Caco-2 (cell line): Measurements from ENCODE around the gene MYH6. TPM values are rescaled to one million over a fixed set of nuclear protein-coding genes. Genes with fewer than 3 reads are reported as not detected.

Source experiments
- BruUV-seq: library from RNA; stranded (reverse); fragments of 400-500 nt; replicated peaks from 2 replicates; lab custom pipeline; 2021; lab: Mats Ljungman, UMichigan
- CTCF ChIA-PET: fragments of 300-600 bp; sonication (Branson Sonifier 250); formaldehyde crosslinking; loops from one replicate; lab custom pipeline; 2022; ENCODE audit warnings: antibody characterized with exemption; lab: Charles Lee
- POLR2A ChIA-PET: fragments of 300-600 bp; sonication (Branson Sonifier 250); formaldehyde crosslinking; loops from one replicate; lab custom pipeline; 2022; ENCODE audit warnings: antibody characterized with exemption; lab: Charles Lee
- DNase-seq, 2 experiments: peaks; one replicate each; pipeline versions ENCODE4 v3.0.0 to v3.0.0-alpha.2; 2020 to 2022
- H3K27me3 ChIP-seq: replicated peaks from 2 replicates; pipeline ENCODE4 v1.6.0; 2011; ENCODE audit warnings: low read length; ENCODE audit not compliant: control insufficient read depth, insufficient read depth
- H3K36me3 ChIP-seq: 2 replicates; pipeline ENCODE4 v1.5.1; 2011; ENCODE audit warnings: low read length; ENCODE audit not compliant: control insufficient read depth, insufficient read depth
- H3K4me1 ChIP-seq: fragments of 250-450 bp; sonication (Bioruptor Pico); 2 replicates; pipeline ENCODE4 v1.5.1; 2020; ENCODE audit warnings: mild to moderate bottlenecking
- H3K4me3 ChIP-seq: 2 replicates; pipeline ENCODE4 v1.5.1; 2011; ENCODE audit warnings: low read depth, mild to moderate bottlenecking, control low read depth, low read length
- H3K9me3 ChIP-seq: fragments of 250-450 bp; sonication (Bioruptor Pico); 2 replicates; pipeline ENCODE4 v1.5.1; 2020; ENCODE audit warnings: mild to moderate bottlenecking, moderate library complexity
- H3K27ac Mint-ChIP-seq: one replicate; pipeline ENCODE4 v1.8.0; 2022; ENCODE audit warnings: mixed read lengths; ENCODE audit not compliant: unreplicated experiment
- H3K27me3 Mint-ChIP-seq: one replicate; pipeline ENCODE4 v1.8.0; 2022; ENCODE audit warnings: mixed read lengths; ENCODE audit not compliant: insufficient read depth, unreplicated experiment
- H3K36me3 Mint-ChIP-seq: one replicate; pipeline ENCODE4 v1.8.0; 2022; ENCODE audit warnings: mild to moderate bottlenecking, mixed read lengths; ENCODE audit not compliant: insufficient read depth, unreplicated experiment
- H3K4me1 Mint-ChIP-seq: one replicate; pipeline ENCODE4 v1.8.0; 2022; ENCODE audit warnings: low read depth, mixed read lengths; ENCODE audit not compliant: unreplicated experiment
- H3K4me3 Mint-ChIP-seq: one replicate; pipeline ENCODE4 v1.8.0; 2022; ENCODE audit warnings: mild to moderate bottlenecking, moderate library complexity, mixed read lengths; ENCODE audit not compliant: unreplicated experiment
- H3K9me3 Mint-ChIP-seq: one replicate; pipeline ENCODE4 v1.8.0; 2022; ENCODE audit warnings: mixed read lengths; ENCODE audit not compliant: unreplicated experiment
- intact Hi-C: fragments of 100-400 bp; cut with micrococcal nuclease; formaldehyde crosslinking; loops from one replicate; pipeline ENCODE4 v1.10.0; 2022; ENCODE audit not compliant: unreplicated experiment
- total RNA-seq: library from RNA; stranded (reverse); gene quantifications from 2 replicates; pipeline ENCODE4 v1.2.3, GENCODE V29; 2022
- TF ChIP-seq, protein P1 (sequence below), 2 experiments: fragments of 200-600 bp in 1 of 2; IDR thresholded peaks; 1 replicate in 1 of 2; 2 replicates in 1 of 2; pipeline versions ENCODE4 v1.5.1 to v1.8.0; 2011 to 2022; ENCODE audit warnings: antibody characterized with exemption in 1 of 2, control low read depth in 1 of 2, inconsistent platforms in 1 of 2, low read depth in 1 of 2, low read length in 1 of 2, mild to moderate bottlenecking in 1 of 2, moderate library complexity in 1 of 2; ENCODE audit not compliant: insufficient read depth in 1 of 2, severe bottlenecking in 1 of 2, unreplicated experiment in 1 of 2

MYH6 gene
- total RNA-seq, 1 experiment from 2014 or later: not detected

DNA sequence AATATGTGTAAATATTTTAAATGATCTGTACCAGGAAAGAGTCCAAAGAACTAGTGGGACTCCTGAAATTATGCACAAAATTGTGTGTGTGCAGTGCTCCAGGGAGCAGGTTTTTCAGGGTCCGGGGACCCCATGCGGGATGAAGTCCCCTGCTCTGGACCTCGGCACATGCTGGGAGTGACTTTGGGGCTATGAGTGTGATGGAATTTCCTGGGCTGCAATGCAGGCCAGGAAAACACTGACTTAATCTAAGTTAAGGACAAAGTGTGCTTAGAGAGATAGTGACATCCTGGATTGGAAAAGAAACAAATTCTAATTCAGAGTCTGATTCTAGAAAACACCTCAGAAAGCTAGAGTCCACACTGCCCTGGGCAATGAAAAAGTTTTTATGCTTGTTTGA, 6.2 kb upstream of the MYH6 start:
- CTCF ChIA-PET: no interaction called here

DNA sequence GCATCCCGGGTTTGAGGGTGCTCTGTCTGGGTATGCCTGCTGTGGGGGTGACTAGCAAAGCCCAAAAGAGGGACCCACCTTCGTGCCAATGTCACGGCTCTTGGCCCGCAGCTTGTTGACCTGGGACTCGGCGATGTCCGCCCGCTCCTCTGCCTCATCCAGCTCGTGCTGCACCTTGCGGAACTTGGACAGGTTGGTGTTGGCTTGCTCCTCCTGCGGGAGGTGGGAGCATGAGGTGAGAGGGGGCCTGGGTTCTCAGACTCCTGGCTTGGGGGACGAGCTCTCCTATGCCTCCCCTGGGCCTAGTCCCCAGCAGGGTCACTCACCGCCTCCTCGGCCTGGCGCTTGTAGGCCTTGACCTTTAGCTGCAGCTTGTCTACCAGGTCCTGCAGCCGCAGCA, 5.6 kb upstream of the MYH6 start:
- Histone ChIP-seq H3K4me3 (no peak overlapping the region), H3K4me1 (no peaks in the 10 kb centered on the region), H3K27me3 (no peaks in the 10 kb centered on the region), H3K36me3 (no peaks in the 10 kb centered on the region), H3K9me3 (no peaks in the 10 kb centered on the region)
- no peaks in the 10 kb centered on the region for H3K9me3 Mint-ChIP-seq
- H3K4me3 Mint-ChIP-seq: no peak overlapping the region
- intact Hi-C loops: no loop called here
- no TSS peak for BruUV-seq
- POLR2A ChIA-PET: no interaction called here
- H3K36me3 Mint-ChIP-seq: no peaks in the 10 kb centered on the region
- H3K4me1 Mint-ChIP-seq: no peaks in the 10 kb centered on the region
- peaks cover 3% of the 10 kb centered on the region for H3K27me3 Mint-ChIP-seq
- DNase-seq: no peak
- TF ChIP-seq, protein P1, sequence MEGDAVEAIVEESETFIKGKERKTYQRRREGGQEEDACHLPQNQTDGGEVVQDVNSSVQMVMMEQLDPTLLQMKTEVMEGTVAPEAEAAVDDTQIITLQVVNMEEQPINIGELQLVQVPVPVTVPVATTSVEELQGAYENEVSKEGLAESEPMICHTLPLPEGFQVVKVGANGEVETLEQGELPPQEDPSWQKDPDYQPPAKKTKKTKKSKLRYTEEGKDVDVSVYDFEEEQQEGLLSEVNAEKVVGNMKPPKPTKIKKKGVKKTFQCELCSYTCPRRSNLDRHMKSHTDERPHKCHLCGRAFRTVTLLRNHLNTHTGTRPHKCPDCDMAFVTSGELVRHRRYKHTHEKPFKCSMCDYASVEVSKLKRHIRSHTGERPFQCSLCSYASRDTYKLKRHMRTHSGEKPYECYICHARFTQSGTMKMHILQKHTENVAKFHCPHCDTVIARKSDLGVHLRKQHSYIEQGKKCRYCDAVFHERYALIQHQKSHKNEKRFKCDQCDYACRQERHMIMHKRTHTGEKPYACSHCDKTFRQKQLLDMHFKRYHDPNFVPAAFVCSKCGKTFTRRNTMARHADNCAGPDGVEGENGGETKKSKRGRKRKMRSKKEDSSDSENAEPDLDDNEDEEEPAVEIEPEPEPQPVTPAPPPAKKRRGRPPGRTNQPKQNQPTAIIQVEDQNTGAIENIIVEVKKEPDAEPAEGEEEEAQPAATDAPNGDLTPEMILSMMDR (IDR thresholded peaks at IDR 0.05; ENCODE audit: insufficient read depth in 1 of 2, low read depth in 1 of 2, low read length in 1 of 2, severe bottlenecking in 1 of 2, unreplicated experiment in 1 of 2): no peak
- H3K27ac Mint-ChIP-seq: no peak overlapping the region
- CTCF ChIA-PET: no interaction called here

More for the DNA sequence above, 6.2 kb upstream of the MYH6 start:
- no peak for DNase-seq
- Histone ChIP-seq H3K4me3 (no peak overlapping the region), H3K36me3 (no peaks in the 10 kb centered on the region), H3K9me3 (no peaks in the 10 kb centered on the region), H3K4me1 (no peaks in the 10 kb centered on the region), H3K27me3 (no peaks in the 10 kb centered on the region)
- Mint-ChIP-seq H3K9me3 (no peaks in the 10 kb centered on the region), H3K36me3 (no peaks in the 10 kb centered on the region), H3K4me3 (no peak overlapping the region), H3K27ac (no peak overlapping the region), H3K27me3 (no peaks in the 10 kb centered on the region), H3K4me1 (no peaks in the 10 kb centered on the region)
- no TSS peak for BruUV-seq
- POLR2A ChIA-PET: no interaction called here
- TF ChIP-seq, protein P1 (IDR thresholded peaks at IDR 0.05; ENCODE audit: insufficient read depth in 1 of 2, low read depth in 1 of 2, low read length in 1 of 2, severe bottlenecking in 1 of 2, unreplicated experiment in 1 of 2): no peak
- intact Hi-C loops: no loop called here

DNA sequence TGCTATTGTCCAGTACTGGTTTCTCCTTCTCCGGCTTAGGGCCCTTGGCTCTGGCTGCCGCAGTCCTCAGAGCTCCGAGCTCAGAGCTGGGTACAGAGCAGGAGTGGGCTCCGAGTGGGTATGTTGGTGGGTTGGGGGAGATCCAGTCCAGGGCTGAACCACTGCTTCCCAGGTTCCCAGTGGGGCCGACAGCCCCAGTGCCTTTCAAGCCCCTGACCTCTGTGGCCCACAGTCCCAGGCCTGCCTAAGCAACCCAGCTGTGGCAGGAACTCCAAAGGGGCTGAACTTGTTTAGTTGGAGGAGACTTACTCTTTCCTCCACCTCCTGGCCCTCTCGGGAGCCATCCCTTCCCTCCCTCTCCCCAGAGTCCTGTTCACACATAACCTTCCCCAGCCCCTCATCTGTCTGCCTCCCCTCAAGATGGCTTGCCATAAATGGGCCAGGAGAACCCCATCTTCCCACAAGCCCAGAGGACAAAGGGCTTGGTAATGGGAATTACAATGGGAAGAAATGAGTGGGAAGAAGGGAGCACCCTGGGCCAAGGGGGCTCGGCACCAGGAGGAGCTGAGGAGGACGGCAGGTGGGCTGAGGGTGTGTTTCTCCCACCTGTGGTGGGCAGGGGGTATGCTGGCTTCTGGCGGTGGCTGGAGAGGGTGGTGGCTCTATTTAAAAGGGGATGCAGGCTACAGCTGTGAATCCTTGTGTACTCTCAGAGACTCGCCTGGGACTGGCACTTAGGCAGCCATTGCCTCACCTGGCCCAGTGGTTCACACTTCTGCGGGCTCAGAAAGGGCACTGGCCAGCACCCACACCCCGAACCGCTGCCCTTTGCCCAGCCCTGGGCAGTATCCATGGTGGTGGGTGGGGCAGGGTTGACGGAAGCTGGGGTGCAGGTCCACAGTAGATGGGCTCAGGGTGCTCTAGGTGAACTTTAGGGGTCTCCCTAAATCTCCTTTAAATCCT, 3.8 kb upstream of the MYH6 start:
- ChIA-PET POLR2A (no interaction called here), CTCF (no interaction called here)
- intact Hi-C loops: no loop called here
- TF ChIP-seq, protein P1 (IDR thresholded peaks at IDR 0.05; ENCODE audit: insufficient read depth in 1 of 2, low read depth in 1 of 2, low read length in 1 of 2, severe bottlenecking in 1 of 2, unreplicated experiment in 1 of 2): no peak
- Mint-ChIP-seq H3K4me1 (no peaks in the 10 kb centered on the region), H3K36me3 (no peaks in the 10 kb centered on the region), H3K27ac (no peak overlapping the region), H3K27me3 (peaks cover 13% of the 10 kb centered on the region), H3K4me3 (no peak overlapping the region), H3K9me3 (no peaks in the 10 kb centered on the region)
- H3K36me3 ChIP-seq: no peaks in the 10 kb centered on the region
- DNase-seq: no peak
- no peaks in the 10 kb centered on the region for H3K4me1 ChIP-seq
- no peak overlapping the region for H3K4me3 ChIP-seq
- BruUV-seq: no TSS peak
- no peaks in the 10 kb centered on the region for H3K27me3 ChIP-seq
- H3K9me3 ChIP-seq: no peaks in the 10 kb centered on the region
